ENCODE data around the gene AMELX. TPM values are rescaled to one million over a fixed set of nuclear protein-coding genes. Genes with fewer than 3 reads are reported as not detected.

Gene AMELX
- total and polyA plus RNA-seq, 2 experiments from 2014 or later, result not detected

- H2AFZ ChIP-seq, result no peak overlapping the region
- H3K27ac ChIP-seq, result no peak overlapping the region
- H3K4me1 ChIP-seq (ENCODE audit: insufficient read depth), result no peaks in the 10 kb centered on the region
- DNase-seq, result no peak
- no peaks in the 10 kb centered on the region for H3K27me3 ChIP-seq (replicated peaks; ENCODE audit: insufficient read depth)
- H3F3A ChIP-seq (ENCODE audit: insufficient read depth), result no peaks in the 10 kb centered on the region
- no peaks in the 10 kb centered on the region for H3K9me2 ChIP-seq (ENCODE audit: insufficient read depth)
- no peaks in the 10 kb centered on the region for H3K79me2 ChIP-seq (ENCODE audit: insufficient read depth)
- TF ChIP-seq EZH2phosphoT487 (IDR thresholded peaks at IDR 0.05; ENCODE audit: insufficient read depth, low read depth) (no peak), EZH2 (IDR thresholded peaks at IDR 0.05; ENCODE audit: insufficient read depth, poor library complexity, severe bottlenecking) (no peak)
- H3K36me3 ChIP-seq (ENCODE audit: low read depth), result no peaks in the 10 kb centered on the region
- no peaks in the 10 kb centered on the region for H4K20me1 ChIP-seq (ENCODE audit: insufficient read depth)
- WGBS, 2 experiments (ENCODE audit: low coverage in 1 of 2, low lambda C conversion rate in 2 of 2, missing lambda C conversion rate in 2 of 2), result 87 to 100% methylated on average over 1 of the region's 1 CpG
- H3K4me3 ChIP-seq, result no peak overlapping the region
- no peak overlapping the region for H3K4me2 ChIP-seq (ENCODE audit: unreplicated experiment)
- H3K9ac ChIP-seq, result no peak overlapping the region
- in situ Hi-C loops (cut with MboI), result no loop called here
- no peaks in the 10 kb centered on the region for H3K9me3 ChIP-seq (ENCODE audit: low read depth)
Observed at GRCh38 chrX:11305641-11306040, 12.4 kb downstream of the AMELX start.

DNA sequence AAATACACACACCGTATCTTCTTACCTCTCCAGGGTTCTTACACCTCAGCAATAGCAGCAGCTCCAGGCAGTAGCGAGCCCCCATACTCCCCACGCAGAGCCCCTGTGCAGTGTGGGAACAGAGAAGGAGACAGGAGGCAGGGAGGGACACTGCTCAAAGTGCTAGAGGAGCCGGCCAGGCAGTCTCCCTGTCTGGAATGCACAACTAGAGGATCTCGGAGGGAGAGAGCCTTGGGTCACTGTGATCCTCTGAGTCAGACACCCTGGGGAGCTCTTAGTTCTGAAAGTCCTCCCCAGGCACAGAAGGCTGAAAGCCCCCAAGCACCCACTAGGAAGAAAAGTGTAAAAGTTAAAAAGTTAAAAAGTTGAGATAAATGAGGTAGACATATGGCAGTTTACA, 16.0 kb downstream of the AMELX start:
- Histone ChIP-seq H3K9ac (no peak overlapping the region), H3K9me2 (ENCODE audit: insufficient read depth) (no peaks in the 10 kb centered on the region), H3K4me3 (no peak overlapping the region), H3K4me1 (ENCODE audit: insufficient read depth) (no peaks in the 10 kb centered on the region), H3K27ac (no peak overlapping the region), H3F3A (ENCODE audit: insufficient read depth) (no peaks in the 10 kb centered on the region), H3K36me3 (ENCODE audit: low read depth) (no peaks in the 10 kb centered on the region), H3K79me2 (ENCODE audit: insufficient read depth) (no peaks in the 10 kb centered on the region), H2AFZ (no peak overlapping the region), H3K4me2 (ENCODE audit: unreplicated experiment) (no peak overlapping the region), H3K27me3 (replicated peaks; ENCODE audit: insufficient read depth) (no peaks in the 10 kb centered on the region), H4K20me1 (ENCODE audit: insufficient read depth) (no peaks in the 10 kb centered on the region), H3K9me3 (ENCODE audit: low read depth) (no peaks in the 10 kb centered on the region)
- peak; percentile 25 for DNase-seq
- in situ Hi-C loops (cut with MboI), result no loop called here
- WGBS, 2 experiments (ENCODE audit: low coverage in 1 of 2, low lambda C conversion rate in 2 of 2, missing lambda C conversion rate in 2 of 2), result 61 to 62% methylated on average over 3 to 5 of the region's 5 CpGs
- TF ChIP-seq EZH2 (IDR thresholded peaks at IDR 0.05; ENCODE audit: insufficient read depth, poor library complexity, severe bottlenecking), result no peak
- no peak for TF ChIP-seq EZH2phosphoT487 (IDR thresholded peaks at IDR 0.05; ENCODE audit: insufficient read depth, low read depth)

DNA sequence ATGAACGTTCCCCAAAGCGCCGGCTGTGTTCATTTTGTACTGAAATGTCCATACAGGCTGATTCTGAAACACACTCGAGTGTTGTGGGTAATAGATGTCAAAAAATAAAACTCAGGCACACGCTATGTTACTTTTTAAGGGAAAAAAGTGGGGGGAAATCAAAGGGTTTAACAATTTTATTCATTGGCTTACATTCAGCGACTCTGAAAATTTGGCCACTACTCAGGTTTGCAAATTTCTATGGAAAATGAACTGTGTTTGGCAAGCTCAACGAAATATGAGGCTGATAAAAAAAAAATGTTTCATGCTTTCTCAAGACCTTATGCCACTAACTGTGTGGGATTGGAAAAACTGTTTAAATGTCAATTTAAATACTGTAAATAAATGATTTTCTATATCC, 18.5 kb downstream of the AMELX start:
- no peaks in the 10 kb centered on the region for H3K4me1 ChIP-seq (ENCODE audit: insufficient read depth)
- H3F3A ChIP-seq (ENCODE audit: insufficient read depth), result no peaks in the 10 kb centered on the region
- no peaks in the 10 kb centered on the region for H3K36me3 ChIP-seq (ENCODE audit: low read depth)
- in situ Hi-C loops (cut with MboI), result no loop called here
- no peak overlapping the region for H3K9ac ChIP-seq
- no peak overlapping the region for H3K27ac ChIP-seq
- H3K79me2 ChIP-seq (ENCODE audit: insufficient read depth), result no peaks in the 10 kb centered on the region
- H3K27me3 ChIP-seq (replicated peaks; ENCODE audit: insufficient read depth), result no peaks in the 10 kb centered on the region
- no peak for DNase-seq
- no peaks in the 10 kb centered on the region for H4K20me1 ChIP-seq (ENCODE audit: insufficient read depth)
- no peaks in the 10 kb centered on the region for H3K9me3 ChIP-seq (ENCODE audit: low read depth)
- H3K9me2 ChIP-seq (ENCODE audit: insufficient read depth), result no peaks in the 10 kb centered on the region
- no peak overlapping the region for H3K4me3 ChIP-seq
- 72 to 79% methylated on average over 7 of the region's 7 CpGs for WGBS, 2 experiments (ENCODE audit: low coverage in 1 of 2, low lambda C conversion rate in 2 of 2, missing lambda C conversion rate in 2 of 2)
- TF ChIP-seq EZH2 (IDR thresholded peaks at IDR 0.05; ENCODE audit: insufficient read depth, poor library complexity, severe bottlenecking) (no peak), EZH2phosphoT487 (IDR thresholded peaks at IDR 0.05; ENCODE audit: insufficient read depth, low read depth) (no peak)
- no peak overlapping the region for H2AFZ ChIP-seq
- no peak overlapping the region for H3K4me2 ChIP-seq (ENCODE audit: unreplicated experiment)

DNA sequence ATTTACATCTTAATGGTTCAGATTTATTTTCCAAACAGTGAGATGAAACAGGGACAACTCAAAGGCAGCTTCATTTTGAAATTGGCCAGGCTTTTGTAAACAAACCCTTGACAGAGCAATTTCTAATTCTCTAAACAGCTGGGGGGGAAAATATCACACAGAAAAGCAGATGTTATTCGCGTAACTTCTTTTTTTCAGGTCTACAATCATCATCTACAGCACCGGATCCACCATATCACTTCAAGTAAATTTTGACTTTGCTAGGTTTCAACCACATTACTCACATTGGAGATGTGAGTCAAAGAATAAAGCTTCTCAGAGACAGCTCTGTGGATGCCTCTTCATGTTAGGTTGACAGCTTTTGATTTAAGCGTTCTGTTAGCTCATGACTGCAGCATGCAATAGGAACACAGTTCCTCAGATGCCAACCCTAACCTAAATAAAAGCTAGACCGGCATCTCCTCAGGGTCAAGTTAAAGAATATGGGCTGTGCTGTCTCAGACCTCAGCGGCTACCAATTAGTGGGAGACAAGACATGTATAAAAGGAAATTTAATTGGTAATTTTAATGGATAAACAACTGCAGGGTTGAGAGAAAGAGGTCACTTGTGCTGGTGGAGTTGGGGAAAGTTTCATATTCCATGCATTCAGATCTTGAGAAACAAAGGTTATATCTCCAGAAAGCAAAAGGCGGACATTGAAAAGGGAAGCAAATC, 26.8 kb downstream of the AMELX start:
- Histone ChIP-seq H3K79me2 (ENCODE audit: insufficient read depth) (no peaks in the 10 kb centered on the region), H3K9me2 (ENCODE audit: insufficient read depth) (no peaks in the 10 kb centered on the region), H3F3A (ENCODE audit: insufficient read depth) (no peaks in the 10 kb centered on the region), H3K4me2 (ENCODE audit: unreplicated experiment) (no peak overlapping the region), H4K20me1 (ENCODE audit: insufficient read depth) (no peaks in the 10 kb centered on the region), H3K27ac (no peak overlapping the region), H2AFZ (no peak overlapping the region), H3K4me1 (ENCODE audit: insufficient read depth) (no peaks in the 10 kb centered on the region), H3K4me3 (no peak overlapping the region), H3K9me3 (ENCODE audit: low read depth) (no peaks in the 10 kb centered on the region), H3K9ac (no peak overlapping the region), H3K27me3 (replicated peaks; ENCODE audit: insufficient read depth) (no peaks in the 10 kb centered on the region), H3K36me3 (ENCODE audit: low read depth) (no peaks in the 10 kb centered on the region)
- WGBS, 2 experiments (ENCODE audit: low coverage in 1 of 2, low lambda C conversion rate in 2 of 2, missing lambda C conversion rate in 2 of 2), result 22 to 24% methylated on average over 7 of the region's 7 CpGs
- in situ Hi-C loops (cut with MboI), result no loop called here
- DNase-seq, result peak; percentile 9
- TF ChIP-seq EZH2 (IDR thresholded peaks at IDR 0.05; ENCODE audit: insufficient read depth, poor library complexity, severe bottlenecking), result no peak
- no peak for TF ChIP-seq EZH2phosphoT487 (IDR thresholded peaks at IDR 0.05; ENCODE audit: insufficient read depth, low read depth)

Data from GM23248 (cell line).